OCI-M2 (cell line): ENCODE data around the gene ALDH1L2.

Source experiments
- DNase-seq: peaks from one replicate; lab custom pipeline; 2025; ENCODE audit not compliant: unreplicated experiment; lab: John Stamatoyannopoulos, UW

The ALDH1L2 gene

DNA sequence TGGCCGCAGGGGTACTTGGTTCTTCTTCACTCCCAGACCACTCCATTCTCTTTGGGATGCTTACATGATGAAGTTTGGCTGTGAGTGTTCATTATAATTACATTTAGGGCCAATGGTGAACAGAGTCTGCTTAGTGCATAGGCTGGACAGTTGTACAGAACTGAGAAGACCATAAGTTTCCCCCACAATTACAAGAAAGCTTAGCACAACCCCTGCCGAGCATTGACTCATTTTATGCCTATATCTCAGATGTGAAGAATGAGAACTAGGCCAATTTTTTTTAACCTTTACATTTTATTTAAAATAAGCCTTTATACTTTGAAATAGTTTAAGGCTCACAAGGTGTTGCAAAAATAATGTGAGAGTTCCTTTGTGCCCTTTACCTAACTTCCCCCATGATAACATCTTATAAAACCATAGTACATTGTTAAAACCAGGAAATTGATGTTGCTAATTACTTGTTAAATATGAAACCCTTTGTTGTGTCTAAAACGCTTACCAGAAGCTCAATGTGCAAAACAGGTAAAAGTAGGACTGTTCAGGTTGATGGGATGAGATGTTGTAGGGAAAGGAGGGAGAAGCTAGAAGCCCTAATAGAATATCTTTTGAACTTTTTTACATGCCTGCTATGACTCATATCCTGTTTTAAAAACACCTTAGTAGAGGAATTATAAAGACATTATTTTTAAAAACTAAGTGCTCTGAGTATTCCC, 47.2 kb downstream of the ALDH1L2 start:
- DNase-seq = no peak

DNA sequence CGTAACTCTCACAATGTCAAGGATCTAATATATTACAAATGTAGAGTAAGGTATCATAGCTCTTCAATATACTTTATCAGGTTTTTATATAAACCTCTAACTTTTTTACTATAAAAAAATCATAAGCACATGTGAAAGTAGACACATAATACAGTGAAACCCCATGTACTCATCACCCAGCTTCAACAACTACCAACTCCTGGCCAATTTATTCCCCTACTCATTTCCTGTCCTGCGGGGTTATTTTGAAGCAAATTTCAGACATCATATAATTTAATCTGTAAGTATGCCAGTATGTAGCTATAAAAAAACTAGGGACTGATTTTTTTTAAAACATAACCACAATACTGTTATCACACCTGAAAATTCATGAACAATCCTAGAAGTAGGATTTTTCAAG, 50.4 kb downstream of the ALDH1L2 start:
- no peak for DNase-seq

DNA sequence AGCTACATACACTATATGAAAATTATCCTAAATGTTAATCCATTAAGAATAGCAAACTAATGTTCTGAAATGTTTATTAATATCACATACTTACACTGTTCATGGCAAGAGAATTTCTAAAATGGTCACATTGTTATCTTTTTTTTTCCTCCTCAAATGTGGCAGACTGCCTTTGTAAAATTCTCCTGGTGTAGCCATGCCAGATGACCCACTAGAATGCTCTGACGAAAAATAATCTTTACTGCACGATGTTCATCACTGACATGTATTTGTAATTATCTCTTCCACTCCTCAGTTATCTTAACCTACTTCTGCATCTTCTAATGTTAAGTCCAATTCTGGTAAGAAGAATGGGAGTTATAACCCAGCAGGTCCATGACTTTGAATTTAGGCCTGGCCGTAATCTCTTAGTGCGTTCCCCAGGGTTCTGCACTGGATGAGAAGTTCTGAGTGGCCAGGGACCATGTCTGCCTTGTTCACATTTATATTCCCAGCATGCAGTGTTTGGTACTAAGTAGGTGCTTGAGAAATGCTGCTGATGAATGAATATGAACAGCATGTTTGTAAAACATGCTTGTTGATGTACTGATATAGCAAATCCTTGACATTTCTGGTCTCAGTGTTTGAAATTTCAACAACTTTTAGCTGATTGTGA, 51.4 kb downstream of the ALDH1L2 start:
- DNase-seq = no peak

DNA sequence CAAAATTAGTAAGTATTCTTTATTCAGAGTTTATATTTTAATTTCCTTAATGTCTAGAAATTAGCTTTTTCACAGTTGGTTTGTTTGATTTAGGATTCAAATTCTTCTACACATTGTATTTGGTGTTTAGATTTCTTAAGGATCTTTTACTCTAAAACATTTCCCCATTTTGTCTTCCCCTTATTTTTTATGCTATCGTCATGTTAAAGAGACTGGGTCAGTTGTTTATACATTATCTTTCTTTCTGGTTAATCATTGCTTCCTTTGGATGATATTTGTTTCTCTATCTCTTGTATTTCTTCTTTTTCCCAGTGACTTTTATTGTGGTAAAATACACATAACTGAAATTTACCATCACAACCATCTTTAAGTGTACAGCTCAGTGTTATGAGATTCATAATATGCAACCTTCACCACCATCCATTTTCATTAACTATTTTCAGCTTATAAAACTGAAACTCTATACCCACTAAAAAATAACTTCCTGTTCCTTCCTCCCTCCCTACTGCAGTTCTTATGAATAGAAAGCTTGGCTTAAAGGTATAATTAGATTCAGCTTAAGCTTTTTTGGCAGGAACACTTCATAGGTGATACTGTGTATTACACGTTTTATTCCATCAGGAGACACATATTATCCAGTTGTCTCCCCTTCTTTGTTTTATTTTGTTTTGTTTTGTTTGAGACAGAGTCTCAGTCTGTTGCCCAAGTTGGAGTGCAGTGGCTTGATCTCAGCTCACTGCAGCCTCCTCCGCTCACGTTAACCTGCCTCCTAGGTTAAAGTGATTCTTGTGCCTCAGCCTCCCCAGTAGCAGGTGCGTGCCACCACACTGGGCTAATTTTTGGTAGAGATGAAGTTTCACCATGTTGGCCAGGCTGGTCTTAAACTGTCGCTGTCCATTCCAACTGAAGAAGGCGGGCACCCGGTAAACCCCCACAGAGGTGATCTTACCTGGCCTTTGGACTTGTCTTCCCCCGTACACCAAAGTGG, 53.1 kb downstream of the ALDH1L2 start:
- DNase-seq = no peak

DNA sequence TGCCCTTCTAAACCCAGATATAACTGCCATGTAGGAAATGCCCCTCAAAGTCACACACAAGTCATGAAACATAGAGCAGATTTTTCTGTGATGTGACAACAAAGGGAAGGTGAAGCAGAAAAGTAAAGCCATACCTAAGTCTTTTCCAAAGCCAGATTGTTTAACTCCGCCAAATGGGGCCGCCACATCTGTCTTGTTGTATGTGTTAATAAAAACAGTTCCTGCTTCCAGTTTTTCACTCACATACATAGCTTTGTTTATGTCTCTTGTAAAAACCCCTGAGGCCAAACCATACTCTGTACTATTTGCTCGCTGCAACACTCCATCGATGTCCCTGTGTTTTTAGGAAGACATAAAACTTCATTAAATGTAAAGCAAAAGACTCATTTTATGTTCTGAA, 57.8 kb downstream of the ALDH1L2 start:
- no peak for DNase-seq

DNA sequence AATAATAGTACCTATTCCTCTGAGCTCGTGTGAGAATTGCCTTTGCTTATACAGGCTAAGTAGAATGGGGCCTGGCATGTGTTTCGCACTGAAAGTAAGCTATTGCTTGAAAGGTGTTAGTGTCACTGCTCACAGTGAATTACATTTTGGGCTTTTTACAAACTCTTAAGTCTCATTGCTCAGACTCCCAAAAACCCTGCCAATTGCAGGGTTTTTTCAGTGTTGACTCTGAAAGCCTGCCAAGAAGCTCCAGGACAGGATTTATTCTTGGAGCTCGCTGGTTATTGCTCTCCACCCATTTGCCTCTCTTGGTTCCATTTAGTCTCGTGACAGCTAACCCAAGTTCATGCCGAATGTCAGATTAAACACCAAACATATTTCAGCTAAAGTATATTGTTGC, 58.4 kb downstream of the ALDH1L2 start:
- no peak for DNase-seq

DNA sequence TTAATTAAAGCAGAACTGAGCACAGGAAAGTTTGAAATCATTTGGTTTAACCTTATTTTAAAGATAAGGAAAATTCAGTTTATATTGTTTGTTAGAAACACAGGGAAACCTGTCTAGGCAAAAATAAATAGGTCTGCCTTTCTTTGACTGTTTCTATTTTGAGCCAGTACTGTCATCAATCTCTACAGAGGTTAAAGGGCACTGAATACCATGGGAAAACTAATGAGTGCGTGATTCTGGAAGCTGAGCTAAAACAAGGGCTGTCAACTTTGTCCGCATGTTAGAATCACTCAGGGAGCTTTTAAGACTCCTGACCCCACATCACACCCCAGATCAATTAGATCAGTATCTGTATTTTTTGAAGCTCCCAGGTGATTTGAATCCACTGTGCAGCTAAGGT, 59.3 kb downstream of the ALDH1L2 start:
- no peak for DNase-seq

DNA sequence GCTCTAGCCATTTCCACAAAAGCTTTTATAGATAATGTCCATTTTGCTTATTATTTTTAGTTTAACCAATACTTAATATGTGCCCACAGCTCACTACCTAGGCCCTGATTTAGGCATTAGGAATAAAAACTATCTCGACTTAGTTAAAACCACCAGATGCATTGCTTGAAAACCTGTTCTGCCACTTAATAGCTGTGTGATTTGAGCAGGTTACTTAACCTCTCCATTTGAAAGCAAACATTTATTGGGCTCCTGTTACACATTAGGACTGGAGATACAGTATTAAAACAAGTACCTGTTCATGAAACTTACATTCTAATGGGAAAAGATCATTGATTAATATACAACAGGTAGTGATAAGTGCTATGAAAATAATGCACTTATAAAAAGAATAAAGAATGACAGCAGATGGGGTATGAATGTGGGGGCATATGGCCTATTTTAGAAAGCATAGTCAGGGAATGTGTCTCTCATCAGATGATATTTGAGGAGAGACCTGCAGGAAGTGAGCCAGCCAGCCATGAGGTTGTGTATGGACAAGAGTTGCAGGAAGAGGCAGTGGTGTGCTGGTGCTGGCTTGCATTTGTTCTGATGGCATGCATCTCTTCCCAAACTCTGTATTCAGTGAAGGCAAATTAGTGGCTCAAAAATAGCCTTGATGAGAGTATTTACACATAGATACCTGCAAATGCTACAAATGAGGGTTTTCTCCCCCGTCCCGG, 63.9 kb downstream of the ALDH1L2 start:
- DNase-seq = no peak

DNA sequence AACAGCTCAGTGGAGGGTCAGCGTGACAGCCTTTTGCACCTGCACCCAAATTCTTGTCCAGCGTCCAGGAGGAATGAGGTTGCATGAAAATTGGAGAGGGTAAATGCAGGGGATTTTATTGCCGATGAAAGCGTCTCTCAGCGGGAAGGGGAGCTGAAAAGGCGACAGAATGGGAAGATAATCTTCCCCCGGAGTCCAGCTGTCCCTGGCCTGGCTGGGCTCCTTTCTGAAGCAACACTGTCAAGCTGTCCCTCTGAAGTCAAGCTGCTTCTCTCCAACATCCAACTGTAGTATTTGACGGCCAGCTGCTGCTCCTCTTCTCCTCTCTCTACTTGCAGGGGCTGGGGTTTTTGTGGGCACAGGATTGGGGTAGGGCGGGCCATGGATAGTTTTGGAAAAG, 65.5 kb downstream of the ALDH1L2 start:
- DNase-seq = no peak

DNA sequence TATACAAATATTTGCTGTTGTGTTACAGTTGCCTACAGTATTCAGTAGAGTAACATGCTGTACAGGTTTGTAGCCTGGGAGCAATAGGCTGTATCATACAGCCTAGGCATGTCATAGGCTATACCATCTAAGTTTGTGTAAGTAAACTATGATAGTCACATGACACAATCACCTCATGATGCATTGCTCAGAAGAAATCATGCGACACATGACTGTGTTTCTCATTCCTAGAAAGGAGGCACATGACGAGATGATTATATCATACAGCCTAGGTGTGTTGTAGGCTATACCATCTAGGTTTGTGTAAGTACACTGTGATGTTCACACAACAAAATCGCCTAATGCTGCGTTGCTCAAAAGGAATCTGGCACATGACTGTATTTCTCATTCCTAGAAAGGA, 66.2 kb downstream of the ALDH1L2 start:
- DNase-seq = no peak

DNA sequence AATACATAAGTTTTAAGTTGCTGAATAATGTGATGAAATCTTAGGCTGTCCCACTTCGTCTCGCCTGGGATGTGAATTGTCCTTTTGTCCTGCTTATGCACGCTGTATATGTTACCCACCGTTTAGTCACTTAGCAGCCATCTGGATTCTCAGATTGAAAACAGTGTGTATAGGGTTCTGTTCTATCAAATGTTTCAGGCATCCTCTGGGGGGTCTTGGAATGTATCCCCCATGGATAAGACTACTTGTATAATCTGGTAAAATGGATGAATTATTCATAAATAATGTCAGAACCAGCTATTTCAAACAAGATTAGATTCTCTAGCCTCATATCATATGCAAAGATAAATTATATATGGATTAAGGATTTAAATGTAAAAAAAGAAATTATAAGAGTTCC, 68.7 kb downstream of the ALDH1L2 start:
- DNase-seq = no peak

DNA sequence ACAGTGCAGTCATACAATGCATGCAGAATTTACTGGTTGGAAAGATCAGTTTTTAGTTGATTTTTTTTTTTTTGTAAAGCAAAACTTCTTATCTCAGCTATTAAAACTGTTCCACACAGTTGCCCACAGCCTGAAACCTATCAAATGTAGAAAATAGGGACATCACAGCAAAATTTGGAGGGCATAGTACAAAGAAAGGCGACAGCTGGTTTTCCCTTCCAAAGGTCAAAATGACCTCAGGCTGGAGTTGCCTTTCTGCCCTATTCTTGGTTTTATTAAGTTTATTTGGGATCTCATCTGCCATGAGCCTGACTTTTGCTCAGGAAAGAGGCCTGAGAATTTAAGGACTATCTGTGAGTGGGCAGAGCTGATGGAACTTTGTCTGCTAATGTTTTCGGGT, 69.7 kb downstream of the ALDH1L2 start:
- no peak for DNase-seq

DNA sequence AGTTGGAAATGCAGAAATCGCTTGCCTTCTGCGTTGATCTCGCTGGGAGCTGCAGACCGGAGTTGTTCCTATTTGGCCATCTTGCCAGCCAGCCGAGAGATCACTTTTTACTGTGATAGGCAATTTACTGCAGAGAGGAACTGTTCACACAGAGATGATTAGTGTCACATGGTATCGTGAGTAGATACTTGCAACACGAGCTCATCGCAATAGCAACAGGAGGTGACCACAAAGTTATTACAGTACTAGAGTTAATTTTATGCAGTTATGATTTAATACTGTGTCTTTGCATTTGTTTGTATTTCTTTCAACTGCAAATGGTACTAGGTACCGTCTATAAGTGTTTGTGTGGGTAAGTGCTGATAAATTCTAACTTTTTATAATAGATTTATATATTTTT, 70.4 kb downstream of the ALDH1L2 start:
- no peak for DNase-seq

DNA sequence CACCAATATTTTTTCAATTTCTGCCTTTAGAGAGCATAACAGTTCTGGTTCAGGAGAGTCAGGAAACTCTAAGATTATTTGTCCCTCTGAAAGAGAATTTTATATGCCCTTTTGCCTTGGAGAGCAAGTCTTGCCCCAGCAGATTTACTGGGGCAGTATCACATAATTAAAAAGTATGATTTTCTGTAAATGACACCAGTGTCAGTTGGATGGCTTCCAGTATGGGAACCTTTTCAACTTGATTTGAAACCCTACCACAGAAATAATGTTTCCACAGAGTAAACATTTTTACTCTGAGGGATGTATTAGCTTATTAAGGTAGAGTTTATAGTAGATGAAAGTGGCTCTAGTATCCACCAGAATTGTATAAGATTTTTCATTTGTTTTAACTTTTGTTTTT, 82.8 kb downstream of the ALDH1L2 start:
- no peak for DNase-seq

DNA sequence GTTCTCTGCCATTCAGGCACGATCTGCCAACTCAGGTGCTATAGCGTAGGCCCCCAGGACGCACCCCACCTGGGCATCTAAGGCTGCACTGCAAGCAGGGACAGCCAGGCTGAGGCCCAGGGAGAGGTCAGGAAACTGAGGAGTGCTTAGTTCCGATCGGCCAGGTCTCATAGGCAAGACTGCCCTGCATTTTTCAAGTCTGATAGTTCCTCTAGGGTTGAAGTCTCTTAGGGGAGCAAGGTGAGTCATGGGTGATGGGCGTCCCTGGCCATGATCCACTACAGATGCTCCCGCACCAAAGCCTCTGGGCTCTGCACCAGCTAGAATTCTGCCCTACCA, 84.9 kb downstream of the ALDH1L2 start:
- no peak for DNase-seq

DNA sequence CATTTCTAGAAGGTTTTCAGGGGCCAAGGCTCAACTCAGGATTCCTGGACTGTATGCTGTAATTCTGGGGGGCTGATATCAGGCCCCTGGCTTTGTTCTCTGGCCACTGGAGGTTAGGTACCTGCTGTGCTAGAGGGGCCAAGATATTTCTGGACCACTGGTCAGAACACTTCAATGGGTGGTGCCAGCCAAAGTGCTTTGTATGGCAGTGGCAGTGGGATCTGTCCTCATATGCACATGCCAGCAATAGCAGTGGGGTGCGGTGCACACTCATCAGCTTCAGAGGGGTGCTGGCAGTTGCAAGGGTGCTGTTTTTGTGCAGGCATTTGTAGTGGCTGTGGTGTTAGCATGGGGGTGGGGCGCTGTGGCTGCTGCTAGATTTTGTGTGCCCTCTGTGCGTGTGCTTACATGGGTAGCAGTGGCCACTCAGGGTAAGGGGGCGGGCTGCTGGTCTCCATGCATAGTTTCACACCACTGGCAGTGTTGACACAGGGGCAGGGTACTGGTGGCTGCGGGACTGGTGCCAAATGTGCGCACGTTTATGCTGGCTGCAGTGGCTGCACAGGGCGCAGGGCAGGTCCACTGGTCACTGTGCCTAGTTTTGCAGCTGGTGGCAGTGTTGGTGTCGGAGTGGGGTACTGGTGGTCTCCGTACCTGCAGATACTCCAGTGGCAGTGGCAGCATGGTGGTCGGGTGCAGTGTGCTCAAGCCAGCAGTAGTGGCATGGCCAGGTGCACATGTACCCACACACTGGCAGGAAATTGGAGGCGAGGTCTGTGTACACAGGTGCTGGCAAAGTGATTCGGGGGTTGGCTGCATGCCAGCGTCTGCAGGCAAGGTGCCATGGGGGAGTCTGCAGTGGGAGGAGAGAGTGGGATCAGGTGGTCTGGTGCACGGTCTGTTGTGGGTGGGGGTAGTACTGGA, 85.6 kb downstream of the ALDH1L2 start:
- DNase-seq = no peak

DNA sequence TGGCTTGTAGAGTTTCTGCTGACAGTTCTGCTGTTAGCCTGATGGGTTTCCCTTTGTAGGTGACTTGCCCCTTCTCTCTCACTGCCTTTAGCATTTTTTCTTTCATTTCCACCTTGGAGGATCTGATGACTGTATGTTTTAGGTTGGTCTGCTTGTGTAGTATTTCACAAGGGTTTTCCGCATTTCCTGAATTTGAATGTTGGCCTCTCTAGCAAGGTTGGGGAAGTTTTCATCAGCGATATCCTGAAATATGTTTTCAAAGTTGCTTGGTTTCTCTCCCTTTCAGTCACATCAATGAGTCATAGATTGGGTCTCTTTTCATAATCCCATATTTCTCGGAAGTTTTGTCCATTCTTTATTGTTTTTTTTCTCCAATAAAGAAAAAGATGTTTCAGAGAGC, 86.7 kb downstream of the ALDH1L2 start:
- no peak for DNase-seq

DNA sequence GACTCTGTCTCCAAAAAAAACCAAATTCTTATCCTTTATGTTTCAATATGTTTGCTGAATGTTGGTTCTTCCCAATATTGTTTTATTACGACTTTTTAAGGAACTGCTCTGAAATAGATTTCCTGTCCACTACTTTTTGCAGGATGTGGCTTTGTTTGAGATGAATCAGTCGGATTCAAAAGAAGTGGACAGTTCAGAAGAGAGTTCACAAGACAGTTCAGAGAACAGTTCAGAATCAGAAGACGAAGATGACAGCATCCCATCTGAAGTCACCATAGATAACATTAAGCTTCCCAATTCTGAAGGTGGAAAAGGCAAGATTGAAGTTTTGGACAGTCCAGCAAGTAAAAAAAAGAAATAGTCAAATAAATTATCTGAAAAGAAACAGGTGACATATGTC, 89.9 kb downstream of the ALDH1L2 start:
- DNase-seq = no peak

DNA sequence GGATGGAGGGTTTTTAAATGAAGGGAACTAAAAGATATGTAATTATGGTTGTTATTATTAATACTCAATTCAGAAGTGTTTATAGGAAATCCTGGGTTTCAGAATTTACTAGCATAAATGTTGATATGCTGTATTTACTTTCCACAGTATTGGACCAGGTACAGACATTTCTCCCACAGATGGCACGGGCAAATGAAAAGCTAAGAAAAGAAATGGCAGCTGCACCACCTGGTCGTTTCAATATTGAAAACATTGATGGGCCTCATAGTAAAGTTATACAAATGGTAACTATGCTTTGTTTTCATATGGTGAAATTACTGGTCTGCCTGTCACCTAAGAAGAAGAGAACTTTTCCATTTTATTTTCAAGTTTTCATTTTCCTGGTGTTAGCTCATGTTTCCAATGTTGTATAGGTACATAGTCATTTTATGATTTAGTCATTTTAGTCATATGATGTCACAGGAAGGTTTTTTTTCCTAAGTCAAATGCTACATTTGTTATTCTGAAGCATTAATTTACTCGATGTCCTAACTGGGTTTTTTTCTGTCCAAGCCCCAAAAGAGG, 92.6 kb downstream of the ALDH1L2 start:
- no peak for DNase-seq

DNA sequence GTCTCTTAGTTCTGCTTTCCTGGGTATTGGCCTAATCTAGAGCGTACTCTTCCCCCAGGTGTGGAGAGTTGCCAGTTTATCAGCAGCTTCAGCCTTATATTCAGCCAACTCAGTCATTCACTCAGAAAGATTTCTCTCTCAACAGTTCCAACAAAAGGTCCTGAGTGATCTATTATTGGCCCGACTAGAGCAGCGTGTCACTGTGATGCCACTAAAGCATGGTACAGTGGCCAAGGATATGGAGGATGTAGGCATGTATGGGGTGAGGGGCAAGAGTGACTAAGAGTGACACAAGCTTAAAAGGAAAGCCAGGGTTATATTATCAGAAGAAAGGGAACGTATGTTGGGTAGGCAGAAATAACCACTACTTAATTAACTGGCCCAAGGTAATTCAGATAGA, 93.3 kb downstream of the ALDH1L2 start:
- DNase-seq = no peak
